HG02884 (cell line): Measurements from ENCODE around the gene DPH5.
"Not testable (repeated sequence)": the region's sequence is repeated elsewhere in the genome, so short reads cannot be mapped to it uniquely, and the experiment has no call there.

Source experiments
- ATAC-seq: cut with Tn5 transposase; IDR thresholded peaks from one replicate; pipeline ENCODE4 v1.9.1; 2021; ENCODE audit warnings: mild to moderate bottlenecking, moderate library complexity; ENCODE audit not compliant: unreplicated experiment

DPH5 gene

DNA sequence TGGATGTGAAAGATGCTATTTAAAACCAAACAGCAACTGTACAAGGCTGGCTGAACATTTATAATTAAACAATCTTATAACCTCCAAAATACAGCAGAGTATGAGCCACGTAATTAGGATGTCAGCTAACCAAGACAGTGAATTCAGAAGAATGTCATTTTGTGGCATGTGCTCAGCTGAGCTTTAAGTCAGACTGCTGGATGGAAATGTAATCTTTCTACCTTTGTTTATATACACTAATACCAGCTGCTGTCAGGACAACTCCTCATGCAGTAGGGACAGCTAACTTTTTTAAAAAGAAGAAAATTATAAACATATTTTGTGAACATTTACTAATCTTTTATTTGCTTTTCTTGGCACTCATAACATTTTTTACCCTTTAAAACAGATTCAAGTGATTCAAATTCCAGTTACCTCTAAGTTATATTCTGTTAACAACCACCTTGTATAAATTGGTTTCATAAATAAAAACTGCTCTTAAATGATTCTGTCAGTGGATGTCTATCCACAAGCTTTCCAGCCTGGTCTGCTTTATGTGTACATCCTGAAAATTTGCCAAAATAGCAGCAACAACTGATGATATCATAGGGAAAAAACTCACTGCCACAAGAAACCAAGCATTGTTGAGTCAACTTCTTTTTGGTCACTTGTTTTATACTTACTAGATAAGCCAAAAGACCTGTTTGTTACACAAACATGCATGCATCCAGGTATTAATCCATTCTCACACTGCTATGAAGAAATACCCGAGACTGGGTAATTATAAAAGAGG, 36.1 kb downstream of the DPH5 start:
- ATAC-seq: no peak

DNA sequence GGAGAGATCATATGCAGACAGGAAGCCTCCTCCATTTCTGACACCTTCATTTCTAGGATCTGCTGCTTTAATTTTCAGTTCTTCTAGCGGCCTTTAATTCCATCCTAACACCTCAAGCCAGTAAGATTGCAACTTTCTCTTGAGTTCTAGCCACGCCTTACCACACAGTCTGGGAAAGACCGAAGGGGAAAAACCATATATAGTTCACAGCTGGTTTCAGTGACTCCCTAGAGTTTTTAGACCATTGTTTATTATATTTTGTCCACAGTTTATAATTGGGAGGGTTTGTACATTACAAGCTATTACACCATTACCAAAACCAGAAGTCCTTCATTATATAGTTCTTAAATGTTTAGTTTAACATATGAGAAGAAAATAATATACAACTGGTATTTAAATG, 37.5 kb downstream of the DPH5 start:
- ATAC-seq: no peak

DNA sequence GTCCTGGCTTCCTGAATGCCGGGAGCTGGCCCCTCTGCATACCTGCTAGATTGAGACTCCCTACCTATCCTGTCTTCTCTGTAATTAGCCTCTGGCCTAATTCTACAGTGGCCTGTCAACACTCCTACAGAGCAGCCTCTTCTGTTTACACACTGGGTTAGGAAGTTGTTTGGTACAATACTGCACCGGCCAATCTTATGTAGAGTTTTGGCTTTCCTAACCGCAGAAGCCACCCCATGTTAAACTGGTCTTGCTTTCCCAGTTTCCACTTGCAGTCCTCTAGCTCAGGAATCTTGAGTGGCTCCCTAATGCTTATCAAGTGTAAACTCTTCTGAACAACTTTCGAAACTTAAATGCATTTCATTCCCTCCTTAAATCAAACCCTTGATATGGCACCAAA, 42.8 kb downstream of the DPH5 start:
- ATAC-seq: no peak

DNA sequence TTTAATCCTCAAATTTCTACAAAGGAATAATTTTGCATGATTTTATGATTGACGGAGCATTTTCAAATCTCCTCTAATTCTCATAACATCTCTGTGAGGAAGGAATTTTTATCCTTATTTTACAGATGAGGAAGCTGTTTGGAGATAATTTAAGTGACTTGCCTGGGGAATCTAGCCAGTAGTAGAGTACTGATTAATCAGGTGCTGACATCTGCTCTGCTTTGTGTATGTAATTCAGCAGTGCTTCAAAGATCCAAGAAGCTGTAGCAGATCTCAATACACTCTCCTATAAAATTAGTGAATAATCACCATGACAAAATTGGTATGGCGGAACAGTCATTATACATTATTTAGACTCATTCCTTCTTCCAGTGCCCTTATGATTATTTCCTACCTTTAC, 46.0 kb downstream of the DPH5 start:
- ATAC-seq: no peak

DNA sequence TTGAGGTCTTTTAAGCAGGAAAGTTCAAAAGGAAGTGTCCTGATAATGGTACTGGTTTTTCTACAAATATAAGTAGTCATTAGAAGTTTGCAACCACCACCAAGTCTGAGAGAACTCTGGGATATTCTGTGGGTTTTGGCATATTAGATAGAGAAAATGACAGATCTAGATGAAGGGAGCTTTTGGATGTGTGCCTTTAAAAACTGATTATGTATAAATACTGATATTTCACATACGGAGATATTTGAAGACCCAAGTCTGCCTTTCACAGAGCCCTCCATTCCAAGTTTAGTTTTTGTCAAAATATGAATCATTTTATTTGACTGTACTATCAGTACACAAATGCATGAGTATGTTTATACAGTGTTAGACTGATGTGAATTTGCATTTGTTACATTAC, 48.6 kb downstream of the DPH5 start:
- no peak for ATAC-seq

DNA sequence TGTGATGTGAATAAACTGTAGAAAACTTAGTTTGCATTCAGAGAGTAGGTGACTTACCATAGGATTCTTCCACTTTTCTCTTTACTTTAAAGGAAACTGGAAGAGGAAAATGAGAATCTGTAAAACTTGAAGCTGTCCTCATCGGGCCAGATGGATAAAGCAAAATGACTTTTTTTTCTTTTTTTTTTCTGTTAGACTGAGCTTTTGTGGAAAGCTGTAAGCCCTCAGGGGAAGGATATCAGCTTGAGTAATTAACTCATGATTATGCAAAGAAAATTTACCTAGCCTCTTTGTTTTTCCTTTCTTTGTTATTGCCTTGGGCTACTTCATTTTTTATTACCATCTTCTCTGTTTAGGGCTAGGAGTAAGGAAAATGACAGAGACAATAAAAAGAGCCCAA, 53.4 kb downstream of the DPH5 start:
- ATAC-seq: no peak

DNA sequence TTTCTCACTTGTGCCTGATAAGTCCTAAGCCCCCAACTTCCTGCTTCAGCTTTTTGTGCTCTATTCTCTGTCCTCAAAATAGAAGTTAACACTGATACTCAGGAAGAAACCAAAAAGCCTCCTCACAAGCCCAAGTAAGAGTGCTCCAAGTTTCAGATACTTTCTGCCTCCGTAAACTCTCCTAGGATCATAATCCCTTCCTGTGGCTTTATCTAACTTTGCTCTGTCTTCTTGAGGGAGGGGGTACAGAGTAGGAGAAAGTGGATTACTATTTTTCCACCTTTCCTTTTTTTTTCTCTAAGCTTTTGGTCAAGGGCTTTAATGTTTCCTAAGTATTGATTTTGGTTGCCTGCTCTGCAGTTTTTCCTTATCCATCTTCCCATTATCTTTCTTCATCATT, 54.6 kb downstream of the DPH5 start:
- ATAC-seq: no peak

DNA sequence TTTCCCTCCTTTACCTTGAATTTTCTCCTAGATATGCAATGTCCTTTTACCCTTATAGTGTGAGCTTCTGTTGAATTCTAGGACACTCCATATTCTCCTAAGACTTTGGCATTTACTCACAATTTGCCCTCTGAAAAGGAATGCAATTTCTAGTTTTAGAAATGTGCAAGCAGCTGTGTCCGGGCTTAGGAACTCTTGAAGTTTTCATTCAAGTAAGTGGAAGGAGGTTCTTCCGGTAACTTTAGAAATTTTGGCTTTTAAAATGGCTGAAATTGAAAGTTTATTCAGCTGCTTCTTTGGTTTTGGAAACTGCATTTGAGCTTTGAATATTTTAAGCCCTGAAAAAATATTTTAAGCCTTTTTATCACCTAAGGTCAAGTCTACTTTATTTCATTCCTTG, 56.3 kb downstream of the DPH5 start:
- ATAC-seq: no peak

DNA sequence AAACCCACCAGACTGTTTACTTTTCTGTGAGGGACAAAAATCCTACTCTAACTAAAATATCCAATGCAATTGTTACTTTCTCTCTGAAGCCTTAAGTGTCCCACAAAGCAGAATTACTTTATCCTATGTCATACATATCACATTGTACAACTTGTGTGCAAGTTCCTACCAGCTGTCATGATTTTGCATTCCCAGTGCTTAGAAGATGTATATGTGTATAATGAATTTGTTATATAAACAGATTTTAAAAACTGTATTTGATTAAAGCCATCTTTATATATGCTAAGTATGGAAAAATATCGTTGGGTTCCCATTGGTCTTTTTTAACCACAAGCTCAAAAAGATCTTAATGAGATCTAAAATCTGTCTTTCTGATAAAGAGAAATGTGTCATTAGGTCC, 57.0 kb downstream of the DPH5 start:
- ATAC-seq: no peak

DNA sequence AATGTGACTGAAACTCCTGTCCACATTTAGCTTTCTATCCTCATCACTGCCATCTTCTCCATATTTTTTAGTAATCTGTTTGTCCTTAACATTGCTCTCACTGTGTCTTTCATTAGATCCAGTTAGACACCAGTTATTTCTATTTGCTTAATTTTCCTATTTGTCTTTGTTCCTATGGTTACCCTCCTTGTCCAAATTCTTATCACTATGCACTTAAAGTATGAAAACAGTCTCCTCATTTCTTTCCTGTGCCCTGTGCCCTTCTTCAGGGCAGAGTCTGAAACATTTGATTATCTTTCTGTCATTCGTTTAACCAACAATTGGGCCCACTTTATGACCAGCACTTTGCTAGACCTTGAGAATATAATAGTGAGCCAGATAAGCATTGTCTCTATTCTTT, 65.5 kb downstream of the DPH5 start:
- ATAC-seq: no peak

DNA sequence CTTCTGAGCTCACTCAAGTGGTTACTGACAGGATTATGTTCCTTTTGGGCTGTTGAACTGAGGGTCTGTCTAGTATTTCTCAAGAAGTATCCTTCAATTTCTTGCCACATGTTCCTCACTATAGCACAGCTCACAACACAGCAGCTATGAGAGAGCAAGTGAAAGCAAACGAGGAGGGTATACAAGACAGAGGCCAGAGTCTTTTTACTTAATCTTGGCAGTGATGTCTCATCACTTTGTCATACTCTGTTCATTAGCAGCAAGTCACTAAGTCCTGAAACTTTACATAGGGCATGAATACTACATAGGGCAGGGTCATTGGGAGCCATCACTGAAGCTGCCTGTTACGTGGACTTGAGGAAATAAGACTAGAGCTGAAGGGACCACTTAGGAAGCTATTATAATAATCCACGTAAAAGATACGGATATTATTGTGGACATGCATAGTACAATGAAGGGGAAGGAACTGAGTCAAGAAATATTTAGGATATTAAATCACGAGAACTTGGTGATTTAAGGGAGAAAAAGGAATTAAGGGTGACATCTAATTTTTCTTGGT, 66.0 kb downstream of the DPH5 start:
- no peak for ATAC-seq

DNA sequence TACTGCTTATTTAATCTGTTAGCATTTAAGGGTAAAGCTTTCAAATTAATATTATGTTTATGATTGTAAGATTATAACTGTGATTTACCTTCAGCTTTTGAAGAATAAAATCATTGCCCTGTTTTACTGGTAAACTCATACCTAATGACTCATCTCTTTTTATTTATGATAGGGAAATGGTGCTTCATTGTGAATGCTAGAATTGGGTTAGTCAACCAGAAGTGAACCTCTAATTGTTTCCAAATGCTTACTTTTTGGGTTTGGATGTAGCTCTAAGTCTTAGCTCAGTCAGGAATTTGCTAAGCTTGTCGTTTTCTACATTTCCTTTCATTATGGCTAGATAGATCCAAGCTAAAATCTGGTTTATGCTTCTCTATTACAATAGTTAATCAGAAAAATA, 70.3 kb downstream of the DPH5 start:
- ATAC-seq: no peak

DNA sequence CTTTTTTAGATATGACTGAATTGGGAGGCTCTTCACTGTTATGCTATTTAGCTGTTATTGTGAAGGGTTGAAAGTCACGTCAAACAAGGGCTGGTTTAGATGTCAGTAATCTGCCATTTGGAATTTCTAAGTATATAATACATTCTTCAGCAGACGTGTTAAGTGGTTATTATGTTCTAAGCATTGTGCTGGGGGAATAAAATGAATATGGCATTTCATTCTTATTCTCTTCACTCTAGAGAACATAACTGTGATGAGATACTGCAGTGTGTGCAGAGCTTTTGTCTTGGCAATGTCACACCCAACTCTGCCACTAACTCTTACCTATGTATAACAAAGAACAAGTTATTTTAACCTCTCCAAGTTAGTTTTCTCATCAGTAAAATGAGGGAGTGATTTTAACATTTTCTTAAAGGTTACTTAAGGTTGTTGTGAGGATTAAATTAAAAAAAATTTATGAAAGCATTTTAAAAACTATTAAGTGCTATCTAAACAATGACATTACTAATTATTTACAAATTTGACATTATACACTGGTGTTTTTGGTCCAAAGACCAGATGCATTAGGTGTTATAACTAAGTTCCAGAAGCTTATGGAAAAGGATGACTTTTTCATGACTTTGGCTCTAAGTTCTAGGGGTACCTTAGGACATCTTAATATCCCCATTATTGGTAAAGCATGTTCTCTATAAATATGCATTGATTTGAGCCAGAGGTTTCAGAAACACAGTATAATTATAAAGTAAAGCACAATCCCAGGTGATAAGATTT, 71.4 kb downstream of the DPH5 start:
- no peak for ATAC-seq

DNA sequence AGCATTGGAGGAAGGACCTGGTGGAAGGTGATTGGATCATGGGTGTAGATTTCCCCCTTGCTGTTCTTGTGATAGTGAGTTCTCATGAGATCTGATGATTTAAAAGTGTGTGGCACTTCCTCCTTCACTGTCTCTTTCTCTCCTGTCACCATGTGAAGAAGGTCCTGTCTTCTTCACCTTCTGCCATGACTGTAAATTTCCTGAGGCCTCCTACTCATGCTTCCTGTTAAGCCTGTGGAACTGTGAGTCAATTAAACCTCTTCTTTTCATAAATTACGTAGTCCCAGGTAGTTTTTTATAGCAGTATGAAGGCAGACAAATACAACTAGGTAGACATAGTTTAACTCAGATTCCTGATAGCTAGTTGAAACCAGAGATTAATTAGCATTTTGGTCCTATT, 72.6 kb downstream of the DPH5 start:
- not testable (repeated sequence) for ATAC-seq

DNA sequence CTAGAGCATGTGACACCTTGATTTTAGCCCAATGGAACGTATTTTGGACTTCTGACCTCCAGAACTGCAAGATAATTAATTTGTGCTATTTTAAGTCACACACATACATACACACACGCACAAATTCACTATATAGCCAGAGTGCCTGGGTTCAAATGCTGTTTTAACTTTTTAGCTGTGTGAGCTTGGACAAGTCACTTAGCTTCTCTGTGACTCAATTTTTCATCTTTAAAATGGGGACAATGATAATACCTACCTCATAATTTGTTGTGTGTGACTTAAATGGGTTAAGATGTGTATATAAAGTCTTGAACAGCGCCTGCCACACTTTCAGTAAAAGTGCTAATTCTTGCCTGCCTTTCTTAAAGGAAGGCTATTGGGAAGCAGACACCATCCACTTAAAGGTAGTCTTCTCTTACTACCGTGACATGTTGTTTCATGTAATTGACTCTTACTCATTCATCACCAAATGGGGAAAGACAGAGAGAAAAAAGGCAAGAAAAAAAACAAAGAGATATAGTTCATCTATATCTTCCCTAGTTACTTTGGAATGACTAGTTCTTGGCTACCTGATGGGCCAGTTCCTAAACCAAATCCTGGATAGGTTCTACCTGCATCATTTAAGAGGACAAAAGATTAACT, 73.4 kb downstream of the DPH5 start:
- ATAC-seq: no peak

DNA sequence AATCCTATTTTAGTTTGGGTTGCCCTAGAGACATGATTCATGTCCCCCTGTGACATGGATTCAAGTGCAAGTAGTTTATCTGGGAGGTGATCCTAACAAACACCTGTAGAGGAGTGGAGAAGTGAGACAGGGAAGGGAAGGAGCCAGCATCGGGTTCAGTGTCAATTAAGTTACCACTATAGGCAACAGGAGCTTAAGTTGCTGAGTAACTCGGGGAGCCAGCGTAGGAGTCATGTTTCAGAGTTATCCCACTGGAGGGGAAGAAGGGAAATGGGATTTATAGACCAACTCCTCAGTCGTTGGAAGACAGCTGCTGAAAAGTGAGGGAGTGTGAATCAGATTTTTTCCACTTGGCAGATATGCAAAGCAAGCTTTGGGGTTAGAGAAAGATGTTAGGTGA, 74.8 kb downstream of the DPH5 start:
- no peak for ATAC-seq

DNA sequence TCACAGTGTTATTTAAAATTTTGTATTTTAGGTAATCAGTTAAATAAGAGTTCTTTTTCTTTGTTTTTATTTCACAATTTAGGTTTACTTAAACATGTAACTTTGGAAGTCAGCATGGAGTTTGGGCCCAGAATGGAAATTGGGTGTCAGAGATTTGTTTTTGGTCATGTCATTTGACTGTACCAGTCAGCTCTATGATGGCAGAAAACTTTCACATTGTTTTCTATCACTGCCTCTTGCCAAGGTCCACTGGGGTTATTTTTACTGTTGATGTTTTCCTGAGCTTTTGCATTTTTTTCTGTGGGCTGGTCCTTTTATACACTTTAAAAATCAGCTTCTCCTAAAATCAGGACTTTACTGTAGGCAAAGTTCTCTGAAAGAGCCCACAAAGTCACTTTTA, 75.2 kb downstream of the DPH5 start:
- ATAC-seq: no peak

DNA sequence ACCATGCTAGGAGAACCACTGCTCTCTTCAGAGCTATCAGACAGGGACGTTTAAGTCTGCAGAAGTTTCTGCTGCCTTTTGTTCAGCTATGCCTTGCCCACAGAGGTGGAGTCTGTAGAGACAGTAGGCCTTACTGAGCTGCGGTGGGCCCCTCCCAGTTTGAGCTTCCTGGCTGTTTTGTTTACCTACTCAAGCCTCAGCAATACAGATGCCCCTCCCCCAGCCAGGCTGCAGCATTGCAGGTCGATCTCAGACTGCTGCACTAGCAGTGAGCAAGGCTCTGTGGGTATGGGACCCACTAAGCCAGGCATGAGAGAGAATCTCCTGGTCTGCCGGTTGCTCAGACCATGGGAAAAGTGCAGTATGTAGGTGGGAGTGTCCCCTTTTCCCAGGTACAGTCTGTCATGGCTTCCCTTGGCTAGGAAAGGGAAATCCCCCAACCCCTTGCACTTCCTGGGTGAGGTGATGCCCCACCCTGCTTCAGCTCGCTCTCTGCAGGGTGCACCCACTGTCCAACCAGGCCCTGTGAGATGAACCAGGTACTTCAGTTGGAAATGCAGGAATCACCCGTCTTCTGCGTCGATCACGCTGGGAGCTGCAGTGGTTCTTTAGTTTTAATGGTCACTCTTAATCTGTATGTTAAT, 75.9 kb downstream of the DPH5 start:
- peak; percentile 74 for ATAC-seq

DNA sequence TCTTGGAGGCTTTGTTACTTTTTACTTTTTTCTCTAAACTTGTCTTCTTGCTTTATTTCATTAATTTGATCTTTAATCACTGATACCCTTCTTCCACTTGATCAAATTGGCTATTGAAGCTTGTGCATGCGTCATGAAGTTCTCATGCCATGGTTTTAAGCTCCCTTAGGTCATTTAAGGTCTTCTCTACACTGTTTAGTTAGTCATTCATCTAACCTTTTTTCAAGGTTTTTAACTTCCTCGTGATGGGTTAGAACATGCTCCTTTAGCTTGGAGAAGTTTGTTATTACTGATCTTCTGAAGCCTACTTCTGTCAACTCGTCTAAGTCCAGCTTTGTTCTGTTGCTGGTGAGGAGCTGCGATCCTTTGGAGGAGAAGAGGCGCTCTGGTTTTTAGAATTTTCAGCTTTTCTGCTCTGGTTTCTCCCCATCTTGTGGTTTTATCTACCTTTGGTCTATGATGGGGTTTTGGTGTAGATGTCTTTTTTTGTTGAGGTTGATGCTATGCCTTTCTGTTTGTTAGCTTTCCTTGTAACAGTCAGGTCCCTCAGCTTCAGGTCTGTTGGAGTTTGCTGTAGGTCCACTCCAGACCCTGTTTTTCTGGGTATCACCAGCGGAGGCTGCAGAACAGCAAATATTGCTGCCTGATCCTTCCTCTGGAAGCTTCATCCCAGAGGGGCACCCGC, 76.7 kb downstream of the DPH5 start:
- not testable (repeated sequence) for ATAC-seq

DNA sequence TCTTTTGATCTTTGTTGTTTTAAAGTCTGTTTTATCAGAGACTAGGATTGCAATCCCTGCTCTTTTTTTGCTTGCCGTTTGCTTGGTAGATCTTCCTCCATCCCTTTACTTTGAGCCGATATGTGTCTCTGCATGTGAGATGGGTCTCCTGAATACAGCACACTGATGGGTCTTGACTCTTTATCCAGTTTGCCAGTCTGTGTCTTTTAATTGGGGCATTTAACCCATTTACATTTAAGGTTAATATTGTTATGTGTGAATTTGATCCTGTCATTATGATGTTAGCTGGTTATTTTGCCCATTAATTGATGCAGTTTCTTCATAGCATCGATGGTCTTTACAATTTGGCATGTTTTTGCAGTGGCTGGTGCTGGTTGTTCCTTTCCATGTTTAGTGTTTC, 77.8 kb downstream of the DPH5 start:
- ATAC-seq: not testable (repeated sequence)

DNA sequence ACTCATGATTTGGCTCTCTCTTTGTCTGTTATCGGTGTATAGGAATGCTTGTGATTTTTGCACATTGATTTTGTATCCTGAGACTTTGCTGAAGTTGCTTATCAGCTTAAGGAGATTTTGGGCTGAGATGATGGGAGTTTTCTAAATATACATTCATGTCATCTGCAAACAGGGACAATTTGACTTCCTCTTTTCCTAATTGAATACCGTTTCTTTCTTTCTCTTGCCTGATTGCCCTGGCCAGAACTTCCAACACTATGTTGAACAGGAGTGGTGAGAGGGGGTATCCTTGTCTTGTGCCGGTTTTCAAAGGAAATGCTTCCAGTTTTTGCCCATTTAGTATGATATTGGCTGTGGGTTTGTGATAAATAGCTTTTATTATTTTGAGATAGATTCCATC, 79.5 kb downstream of the DPH5 start:
- ATAC-seq: not testable (repeated sequence)
